ENCODE results near the gene GPR132. TPM values are rescaled to one million over a fixed set of nuclear protein-coding genes. Genes with fewer than 3 reads are reported as not detected.

Gene GPR132
- total RNA-seq, 1 donor from 2014 or later, result 0.29 TPM

DNA sequence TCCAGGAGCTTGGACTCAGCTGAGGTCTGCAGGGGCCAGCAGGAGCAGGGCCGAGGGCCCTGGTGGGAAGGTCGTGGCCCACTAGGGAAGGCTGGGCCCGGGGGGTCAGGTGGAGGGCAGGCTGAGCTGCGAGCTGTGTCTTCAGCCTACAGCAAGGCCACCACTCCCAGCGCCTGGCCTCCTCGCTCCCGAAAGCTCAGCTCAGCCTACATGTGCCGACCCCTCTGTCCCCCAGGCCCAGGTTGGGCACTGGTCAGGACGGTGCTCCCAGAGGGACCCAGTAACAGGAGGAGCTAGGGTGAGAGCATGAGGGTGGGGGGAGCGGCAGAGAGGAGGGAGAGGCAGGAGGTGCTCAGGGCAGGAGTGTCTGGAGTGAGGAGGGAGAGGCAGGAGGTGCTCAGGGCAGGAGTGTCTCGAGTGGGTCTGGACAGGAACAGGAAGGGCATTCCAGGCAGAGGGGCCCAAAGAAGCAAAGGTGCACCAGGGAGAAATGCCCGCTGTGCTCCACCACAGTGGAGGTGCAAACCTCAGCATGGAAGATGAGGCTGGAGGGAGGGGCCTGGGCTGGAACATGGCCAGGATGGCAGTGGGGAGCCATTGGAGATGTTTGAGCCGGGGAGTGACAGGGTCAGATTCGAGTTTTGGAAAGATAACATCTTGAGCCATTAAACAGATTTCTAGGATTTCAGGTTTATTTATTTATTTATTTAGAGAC is 29.1 kb upstream of the GPR132 start:
- H3K4me3 ChIP-seq (ENCODE audit: low read depth, low read length), result peak overlapping the region; percentile 91
- DNase-seq (ENCODE audit: low read depth), result no peak
- TF ChIP-seq, protein P1, sequence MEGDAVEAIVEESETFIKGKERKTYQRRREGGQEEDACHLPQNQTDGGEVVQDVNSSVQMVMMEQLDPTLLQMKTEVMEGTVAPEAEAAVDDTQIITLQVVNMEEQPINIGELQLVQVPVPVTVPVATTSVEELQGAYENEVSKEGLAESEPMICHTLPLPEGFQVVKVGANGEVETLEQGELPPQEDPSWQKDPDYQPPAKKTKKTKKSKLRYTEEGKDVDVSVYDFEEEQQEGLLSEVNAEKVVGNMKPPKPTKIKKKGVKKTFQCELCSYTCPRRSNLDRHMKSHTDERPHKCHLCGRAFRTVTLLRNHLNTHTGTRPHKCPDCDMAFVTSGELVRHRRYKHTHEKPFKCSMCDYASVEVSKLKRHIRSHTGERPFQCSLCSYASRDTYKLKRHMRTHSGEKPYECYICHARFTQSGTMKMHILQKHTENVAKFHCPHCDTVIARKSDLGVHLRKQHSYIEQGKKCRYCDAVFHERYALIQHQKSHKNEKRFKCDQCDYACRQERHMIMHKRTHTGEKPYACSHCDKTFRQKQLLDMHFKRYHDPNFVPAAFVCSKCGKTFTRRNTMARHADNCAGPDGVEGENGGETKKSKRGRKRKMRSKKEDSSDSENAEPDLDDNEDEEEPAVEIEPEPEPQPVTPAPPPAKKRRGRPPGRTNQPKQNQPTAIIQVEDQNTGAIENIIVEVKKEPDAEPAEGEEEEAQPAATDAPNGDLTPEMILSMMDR (conservative IDR thresholded peaks at IDR 0.05; ENCODE audit: low read depth, low read length), result no peak

DNA sequence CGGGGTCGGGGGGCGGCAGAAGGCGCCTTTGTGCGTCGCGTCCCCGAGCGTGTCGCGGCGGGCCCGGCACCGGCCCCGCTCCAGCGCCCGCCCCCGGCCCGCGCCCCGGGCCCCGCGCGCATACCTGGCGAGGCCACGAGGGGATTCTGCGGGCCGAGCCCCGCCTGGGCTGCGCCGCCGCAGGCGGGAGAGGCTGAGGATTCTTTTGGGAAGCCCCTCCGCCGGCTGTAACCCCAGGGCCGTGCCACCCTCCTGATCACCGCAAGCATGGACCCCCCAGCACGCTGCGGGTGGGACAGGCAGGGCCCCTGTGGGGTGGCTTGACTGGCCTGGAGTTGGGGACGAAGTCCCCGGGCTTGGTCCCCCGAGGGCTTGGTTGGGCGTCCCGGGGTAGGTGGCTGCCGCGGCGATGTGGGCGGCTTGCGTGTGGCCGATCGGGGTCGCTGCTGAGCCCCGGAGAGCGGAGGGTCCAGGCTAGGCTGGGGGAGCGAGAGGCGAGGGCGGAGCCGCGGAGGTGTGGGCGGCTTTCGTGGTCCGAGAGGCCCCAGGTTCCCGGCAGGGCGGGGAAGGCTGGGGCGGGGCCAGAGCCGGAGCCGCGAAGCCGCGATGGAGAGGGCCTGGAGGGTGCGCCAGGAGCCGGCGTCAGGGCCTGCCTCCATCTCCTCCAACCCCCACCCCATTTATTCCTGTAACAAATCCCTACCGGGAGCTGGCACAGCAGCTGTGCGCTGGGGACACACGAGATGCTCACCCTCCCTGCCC is 28.4 kb upstream of the GPR132 start:
- DNase-seq (ENCODE audit: low read depth), result no peak
- peak overlapping the region; percentile 91 for H3K4me3 ChIP-seq (ENCODE audit: low read depth, low read length)
- TF ChIP-seq, protein P1 (conservative IDR thresholded peaks at IDR 0.05; ENCODE audit: low read depth, low read length), result peak; percentile 56

DNA sequence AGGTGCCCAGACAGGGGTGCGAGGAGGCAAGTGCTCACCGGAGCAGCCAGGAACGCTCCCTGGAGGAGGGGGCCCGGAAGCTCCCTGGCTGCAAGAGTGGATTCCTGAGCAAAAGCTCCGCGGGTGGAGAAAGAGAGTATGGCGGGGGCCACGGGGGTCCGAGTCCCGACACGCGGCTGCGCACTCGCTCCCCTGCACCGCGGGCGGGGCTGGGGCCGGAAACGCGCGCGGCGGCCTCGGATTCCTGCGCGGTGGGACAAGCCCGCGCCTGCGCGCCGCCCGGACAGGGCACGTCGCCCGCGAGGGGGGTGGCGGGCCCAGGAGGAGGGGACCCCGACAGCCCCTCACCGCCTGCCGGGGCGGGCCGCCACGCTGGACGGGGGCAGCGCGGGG is 27.8 kb upstream of the GPR132 start:
- DNase-seq (ENCODE audit: low read depth), result no peak
- H3K4me3 ChIP-seq (ENCODE audit: low read depth, low read length), result peak overlapping the region; percentile 91
- TF ChIP-seq, protein P1 (conservative IDR thresholded peaks at IDR 0.05; ENCODE audit: low read depth, low read length), result no peak

DNA sequence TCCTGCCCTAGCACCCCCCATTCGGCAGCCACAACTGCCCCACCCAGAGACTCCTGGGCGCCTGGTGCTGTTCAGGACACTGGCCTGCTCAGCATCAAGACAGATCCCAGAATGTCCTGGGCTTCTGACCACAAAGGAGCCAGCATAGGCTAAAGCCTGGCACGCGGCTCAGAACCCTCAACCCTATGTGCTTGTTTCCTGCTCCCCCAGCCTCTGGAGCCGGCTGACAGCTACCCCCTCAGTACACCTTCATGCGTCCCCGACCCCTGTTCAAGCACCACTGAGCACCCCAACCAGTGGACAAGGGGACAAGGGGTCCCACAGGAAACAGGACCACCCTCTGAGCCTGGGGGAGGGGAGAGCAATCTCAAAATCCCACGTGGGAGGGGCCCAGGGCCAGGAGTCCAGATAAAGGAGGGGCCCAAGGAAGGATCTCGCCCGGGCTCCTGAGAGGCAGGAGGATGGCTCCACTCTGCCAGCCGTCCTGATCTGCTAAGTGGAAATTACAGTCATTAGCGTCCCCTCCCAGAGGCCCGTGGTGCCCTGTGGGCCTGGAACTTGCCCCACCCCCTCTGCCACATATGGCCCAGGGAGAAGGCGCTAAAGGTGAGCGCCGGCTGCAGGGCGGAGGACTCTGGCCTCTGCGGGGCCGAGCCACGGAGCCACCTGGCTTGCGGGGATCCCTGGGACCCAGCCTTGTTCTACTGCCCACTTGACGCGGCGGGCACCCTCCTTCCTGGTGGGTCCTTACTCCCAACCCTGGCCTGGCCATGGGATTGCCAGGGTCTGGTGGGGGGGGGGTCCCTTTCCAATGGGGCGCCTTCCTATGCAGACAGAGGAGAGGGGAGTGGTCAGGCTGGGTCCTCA is 27.2 kb upstream of the GPR132 start:
- TF ChIP-seq, protein P1 (conservative IDR thresholded peaks at IDR 0.05; ENCODE audit: low read depth, low read length), result no peak
- H3K4me3 ChIP-seq (ENCODE audit: low read depth, low read length), result peak overlapping the region; percentile 91
- DNase-seq (ENCODE audit: low read depth), result no peak

DNA sequence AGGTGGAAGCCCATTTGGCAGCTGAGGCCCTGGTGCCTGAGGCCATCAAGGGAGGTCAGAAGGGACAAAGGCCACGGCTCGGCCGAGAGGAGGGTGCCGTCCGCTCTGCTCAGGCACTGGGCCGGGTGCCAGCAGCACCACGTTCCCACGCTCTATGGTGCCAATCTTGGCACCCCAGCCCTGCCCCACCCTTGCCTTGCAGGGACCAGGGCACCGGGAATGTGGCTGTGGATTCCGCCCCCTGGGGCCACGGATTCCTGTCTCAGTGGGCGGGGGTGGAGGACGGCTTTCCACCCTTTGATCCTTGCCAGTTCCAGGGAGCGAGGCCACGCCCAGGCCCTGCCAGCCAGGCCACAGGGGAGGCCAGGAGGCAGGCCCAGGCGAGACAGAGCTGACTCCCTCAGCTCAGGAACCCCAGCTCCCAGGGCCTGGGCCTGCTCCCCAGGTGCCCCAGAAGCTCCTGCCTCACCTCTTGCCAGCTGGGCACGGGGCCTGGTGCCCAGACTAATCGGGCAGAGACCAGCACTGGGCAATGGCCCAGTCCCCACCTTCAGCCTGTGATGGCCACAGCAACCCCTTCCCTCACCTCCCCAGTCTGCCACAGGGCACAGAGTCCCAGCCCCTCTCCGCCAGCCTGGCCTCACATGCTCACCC is 26.4 kb upstream of the GPR132 start:
- TF ChIP-seq, protein P1 (conservative IDR thresholded peaks at IDR 0.05; ENCODE audit: low read depth, low read length), result no peak
- DNase-seq (ENCODE audit: low read depth), result peak; percentile 60
- H3K4me3 ChIP-seq (ENCODE audit: low read depth, low read length), result peak overlapping the region; percentile 91

DNA sequence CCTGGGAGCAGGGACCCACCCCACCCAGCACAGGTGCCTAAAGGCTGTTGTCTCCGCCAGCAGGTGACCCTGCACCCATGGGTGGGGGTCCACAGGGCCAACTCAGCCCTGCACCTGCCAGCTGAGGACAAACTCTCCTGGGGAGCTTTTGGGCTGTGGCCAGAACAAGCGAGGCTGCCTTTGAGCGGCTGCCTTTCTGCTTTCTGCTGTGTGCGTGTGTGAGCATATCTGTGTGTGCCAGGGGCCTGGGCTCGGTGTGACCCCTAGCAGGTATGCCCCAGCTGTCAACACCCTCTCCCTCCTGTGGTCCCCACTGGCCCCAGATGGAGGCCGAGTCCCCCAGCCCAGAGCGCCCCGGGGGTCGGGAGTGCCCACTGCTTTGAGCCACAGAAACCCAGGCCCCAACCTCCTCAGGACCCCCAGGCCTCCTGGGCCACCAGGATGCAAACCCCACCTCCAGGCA is 25.9 kb upstream of the GPR132 start:
- DNase-seq (ENCODE audit: low read depth), result no peak
- no peak overlapping the region for H3K4me3 ChIP-seq (ENCODE audit: low read depth, low read length)
- TF ChIP-seq, protein P1 (conservative IDR thresholded peaks at IDR 0.05; ENCODE audit: low read depth, low read length), result no peak

Measured in epithelial cell of proximal tubule (primary cell).